Esophagus mucosa (tissue), 1 donor: ENCODE measurements around the gene PRRC2B. TPM values are rescaled to one million over a fixed set of nuclear protein-coding genes. Genes with fewer than 3 reads are reported as not detected.
"Not testable (repeated sequence)": the region's sequence is repeated elsewhere in the genome, so short reads cannot be mapped to it uniquely, and the experiment has no call there.

Experiments
- ATAC-seq: fragments of 200-7000 bp; cut with Tn5 transposase; one replicate; pipeline ENCODE4 v1.9.1; 2020
- total RNA-seq: library from RNA; stranded (reverse); gene quantifications from one replicate; pipeline ENCODE4 v1.2.4, GENCODE V29; 2023
- donor health status: DM: yes; HTN: yes; CAD: no.

Gene PRRC2B
- total RNA-seq, 1 donor from 2014 or later, result 82.9 TPM

- ATAC-seq, result no peak
Observed at GRCh38 chr9:131438190-131438589, 44.3 kb downstream of the PRRC2B start.

DNA sequence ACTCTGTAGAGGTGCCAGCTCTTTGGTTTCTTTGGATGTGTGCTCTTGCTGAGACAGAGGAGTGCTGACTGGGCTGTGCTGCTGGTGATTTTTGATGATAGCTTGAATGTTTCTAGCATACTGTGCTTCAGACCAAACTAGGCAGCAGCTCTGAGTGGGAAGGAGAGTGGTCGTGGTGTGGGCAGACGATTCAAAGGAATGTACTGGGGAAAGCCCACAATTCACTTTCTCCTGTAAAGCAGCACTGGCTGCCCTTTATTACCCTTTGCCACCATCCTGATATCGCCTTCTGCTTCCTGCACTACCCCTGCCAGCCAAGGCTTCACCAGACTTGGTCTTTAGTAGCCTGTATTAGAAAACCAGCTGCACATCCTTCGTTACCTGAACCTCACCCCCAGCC lies 45.3 kb downstream of the PRRC2B start:
- ATAC-seq, result no peak

GRCh38 chr9:131441441-131441840 lies 47.6 kb downstream of the PRRC2B start:
- no peak for ATAC-seq

DNA sequence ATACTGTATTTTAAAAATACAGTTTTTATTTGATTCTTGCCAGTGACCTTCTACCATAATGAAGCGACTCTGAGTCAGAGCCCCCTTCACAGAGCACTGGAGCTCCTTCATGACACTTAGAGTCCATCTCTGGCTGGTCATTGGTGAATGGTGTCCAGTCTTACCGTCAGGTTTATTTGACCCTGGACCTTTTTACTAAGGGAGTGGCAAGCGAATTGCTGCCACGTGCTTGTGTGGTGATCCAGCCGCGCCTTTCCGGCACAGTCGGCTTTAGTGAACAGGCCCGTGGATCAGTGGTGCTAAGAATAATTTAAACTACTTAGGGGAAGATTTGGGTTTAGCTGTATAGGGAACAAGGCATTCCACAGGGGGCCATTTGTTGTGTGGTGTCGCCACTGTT lies 48.5 kb downstream of the PRRC2B start:
- no peak for ATAC-seq

GRCh38 chr9:131443648-131444047 lies 49.8 kb downstream of the PRRC2B start:
- no peak for ATAC-seq

GRCh38 chr9:131446276-131446675 lies 52.4 kb downstream of the PRRC2B start:
- ATAC-seq, result no peak

- ATAC-seq, result peak; percentile 84
Observed at GRCh38 chr9:131447148-131447547, 53.3 kb downstream of the PRRC2B start.

DNA sequence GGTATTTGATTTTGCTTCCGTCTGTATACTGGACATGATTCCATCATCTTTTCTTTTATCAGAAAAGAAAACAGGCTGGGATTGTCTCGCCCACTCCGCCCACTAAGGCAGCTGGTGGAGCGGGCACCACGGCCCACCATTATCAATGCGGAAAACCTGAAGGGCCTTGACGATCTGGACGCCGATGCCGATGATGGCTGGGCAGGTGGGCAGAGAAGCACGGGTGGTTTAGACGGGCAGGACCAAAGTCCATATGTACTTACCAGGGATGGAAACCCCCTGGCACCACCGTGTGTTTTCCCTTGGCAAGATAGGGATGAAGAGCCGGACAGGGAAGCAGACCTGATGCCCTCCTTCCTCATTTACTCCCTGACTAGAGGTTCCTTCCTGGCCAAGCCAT lies 53.7 kb downstream of the PRRC2B start:
- no peak for ATAC-seq

GRCh38 chr9:131448818-131449217 lies 54.9 kb downstream of the PRRC2B start:
- no peak for ATAC-seq

GRCh38 chr9:131449276-131449675 lies 55.4 kb downstream of the PRRC2B start:
- no peak for ATAC-seq

- ATAC-seq, result no peak
Observed at GRCh38 chr9:131454028-131454427, 60.1 kb downstream of the PRRC2B start.

GRCh38 chr9:131455655-131456054 lies 61.8 kb downstream of the PRRC2B start:
- ATAC-seq, result not testable (repeated sequence)

GRCh38 chr9:131457746-131458145 lies 63.9 kb downstream of the PRRC2B start:
- ATAC-seq, result no peak

GRCh38 chr9:131459056-131459455 lies 65.2 kb downstream of the PRRC2B start:
- no peak for ATAC-seq

DNA sequence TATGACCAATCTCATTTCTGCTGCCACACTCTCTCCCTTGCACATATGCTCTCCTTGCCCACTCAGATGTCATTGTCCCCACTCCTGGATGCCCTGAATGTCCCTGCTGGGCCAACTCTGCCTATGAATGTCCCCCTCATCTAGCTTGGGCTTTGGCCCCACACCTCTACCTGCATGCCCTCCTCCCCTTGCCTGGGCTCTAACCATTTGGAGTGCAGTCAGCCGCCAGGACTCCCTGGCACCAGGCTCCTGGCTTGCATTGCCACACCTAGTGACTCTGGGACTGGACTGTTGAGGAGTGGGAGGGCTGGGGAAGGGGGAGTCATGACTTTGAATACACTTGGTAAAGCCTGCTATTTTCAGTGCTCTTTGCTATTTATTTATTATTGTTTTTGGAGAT lies 67.3 kb downstream of the PRRC2B start:
- ATAC-seq, result no peak

DNA sequence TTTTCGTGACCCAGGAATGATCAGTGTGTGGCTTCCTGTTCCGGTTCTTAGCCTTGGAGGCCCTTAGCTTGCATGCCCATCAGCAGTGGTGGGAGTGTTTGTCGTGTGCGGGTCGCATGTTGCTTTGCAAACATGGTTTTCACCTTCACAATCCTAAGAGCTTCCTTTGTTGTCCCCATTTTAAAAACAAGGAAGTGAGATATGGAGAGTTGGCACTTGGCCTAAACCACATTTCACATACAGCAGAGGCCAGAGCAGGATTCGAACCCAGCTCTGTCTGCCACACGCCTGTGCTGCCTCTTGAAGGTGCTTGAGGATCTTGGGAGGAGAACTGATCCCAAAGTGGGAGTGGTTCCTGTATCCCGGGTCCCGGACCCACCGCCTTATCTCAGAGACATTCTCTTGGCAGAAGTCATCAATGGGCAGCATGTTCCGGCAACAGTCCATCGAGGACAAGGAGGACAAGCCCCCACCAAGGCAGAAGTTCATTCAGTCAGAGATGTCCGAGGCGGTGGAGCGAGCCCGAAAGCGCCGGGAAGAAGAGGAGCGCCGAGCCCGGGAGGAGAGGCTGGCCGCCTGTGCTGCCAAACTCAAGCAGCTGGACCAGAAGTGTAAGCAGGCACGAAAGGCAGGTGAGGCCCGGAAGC lies 70.6 kb downstream of the PRRC2B start:
- no peak for ATAC-seq

DNA sequence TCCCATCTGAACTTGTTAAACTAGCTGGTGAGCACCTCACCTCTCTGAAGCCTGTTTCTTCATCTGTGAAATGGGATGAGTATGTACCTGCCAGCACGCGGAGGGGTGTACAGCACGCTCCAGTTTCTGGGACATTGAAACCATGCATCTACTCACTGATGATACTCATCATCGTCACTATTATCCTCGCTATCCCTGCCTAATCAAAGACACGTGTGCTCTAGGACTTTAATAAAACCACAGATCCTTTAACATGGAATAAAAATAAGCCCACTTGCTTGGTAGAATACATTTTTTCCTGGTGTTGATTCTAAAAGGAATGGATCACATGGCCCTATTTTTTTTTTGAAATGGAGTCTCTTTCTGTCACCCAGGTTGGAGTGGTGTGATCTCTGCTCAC lies 71.5 kb downstream of the PRRC2B start:
- no peak for ATAC-seq

DNA sequence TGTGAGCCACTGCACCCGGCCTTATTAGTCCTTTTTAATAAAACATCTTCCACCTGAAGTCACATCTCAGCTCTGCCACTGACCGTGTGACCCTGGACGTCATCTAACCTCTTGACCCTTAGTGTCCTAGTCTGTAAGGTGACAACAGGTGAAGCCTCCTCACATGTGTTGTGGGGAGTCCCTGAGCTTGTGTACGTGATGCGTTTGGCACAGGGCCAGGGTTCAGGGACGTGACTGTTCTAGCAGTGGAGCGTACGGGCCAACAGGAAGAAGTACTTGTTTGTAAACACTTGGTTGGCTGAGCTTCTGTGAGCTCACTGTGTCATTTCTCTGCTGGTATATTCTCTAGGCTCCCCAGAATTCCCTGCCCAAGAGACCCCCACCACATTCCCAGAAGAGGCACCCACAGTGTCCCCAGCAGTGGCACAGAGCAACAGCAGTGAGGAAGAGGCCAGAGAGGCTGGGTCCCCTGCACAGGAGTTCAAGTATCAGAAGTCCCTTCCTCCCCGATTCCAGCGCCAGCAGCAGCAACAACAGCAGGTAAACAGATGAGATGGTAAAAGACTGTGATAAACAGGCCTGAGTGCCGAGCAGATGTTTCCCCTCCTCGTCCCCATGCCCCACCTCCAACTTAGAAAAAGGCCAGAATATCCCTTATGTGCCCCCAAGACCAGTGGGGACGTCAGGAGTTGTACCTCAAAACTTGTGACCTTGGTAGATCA lies 73.5 kb downstream of the PRRC2B start:
- no peak for ATAC-seq

GRCh38 chr9:131468031-131468430 lies 74.1 kb downstream of the PRRC2B start:
- no peak for ATAC-seq

DNA sequence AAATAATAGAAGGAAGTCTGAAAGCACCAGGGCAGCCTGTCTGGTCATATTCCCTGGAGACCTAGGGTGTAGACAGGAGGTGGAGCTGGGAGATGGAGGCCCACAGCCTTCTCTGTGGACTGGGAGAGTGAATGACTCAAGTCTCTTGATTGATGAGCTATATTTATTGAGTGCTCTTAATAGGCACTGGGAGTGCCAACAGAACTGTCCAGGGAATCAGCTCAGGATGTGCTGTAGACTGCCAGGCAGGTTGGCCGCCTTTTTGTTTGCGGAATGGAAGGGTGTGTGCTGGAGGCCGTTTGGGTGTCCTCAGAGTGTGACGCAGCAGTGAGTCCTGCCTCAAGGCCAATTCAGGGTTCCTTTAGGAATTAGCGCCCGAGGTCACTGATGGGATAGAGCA lies 75.5 kb downstream of the PRRC2B start:
- no peak for ATAC-seq

DNA sequence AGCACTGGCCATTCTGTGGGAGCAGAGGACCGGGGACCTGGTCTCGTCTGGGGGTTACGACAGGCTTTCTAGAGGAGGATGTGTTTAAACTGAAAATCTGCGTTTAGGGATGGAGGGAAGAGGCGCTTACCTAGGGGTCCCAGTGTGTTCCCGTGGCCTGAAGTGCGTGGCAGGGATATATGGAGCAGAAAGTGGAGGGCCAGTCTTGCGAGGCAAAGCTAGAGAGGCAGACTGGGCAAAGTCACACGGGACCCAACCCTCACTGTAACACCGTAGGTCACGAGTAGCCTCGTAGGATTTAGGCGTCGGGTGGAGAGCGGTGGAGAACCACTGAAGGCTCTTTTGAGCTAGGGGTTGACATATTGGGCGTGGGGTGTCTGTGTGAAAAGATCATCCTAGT lies 76.1 kb downstream of the PRRC2B start:
- ATAC-seq, result no peak

DNA sequence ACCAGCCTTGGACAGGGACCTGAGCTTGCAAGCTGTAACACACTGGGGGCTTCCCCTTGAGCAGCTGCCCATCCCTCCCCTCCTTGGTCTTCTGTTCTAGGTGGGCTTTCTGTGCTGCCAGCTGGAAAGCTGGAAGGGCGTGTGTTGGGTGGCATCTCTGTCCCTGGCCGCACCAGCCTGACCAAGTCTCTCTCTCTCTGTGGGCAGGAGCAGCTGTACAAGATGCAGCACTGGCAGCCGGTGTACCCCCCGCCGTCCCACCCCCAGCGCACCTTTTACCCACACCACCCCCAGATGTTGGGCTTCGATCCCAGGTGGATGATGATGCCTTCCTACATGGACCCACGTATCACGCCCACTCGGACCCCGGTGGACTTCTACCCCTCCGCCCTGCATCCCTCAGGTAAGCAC lies 76.7 kb downstream of the PRRC2B start:
- no peak for ATAC-seq

- ATAC-seq, result not testable (repeated sequence)
Observed at GRCh38 chr9:131472085-131472484, 78.2 kb downstream of the PRRC2B start.

GRCh38 chr9:131473198-131473885 lies 79.5 kb downstream of the PRRC2B start:
- ATAC-seq, result no peak
